ENCODE data around the gene PPP2R5C. TPM values are rescaled to one million over a fixed set of nuclear protein-coding genes. Genes with fewer than 3 reads are reported as not detected.
A peak's percentile ranks its signal among the peaks of the same experiment; 100 is the strongest.

Gene PPP2R5C
- total and polyA plus RNA-seq, 2 donors, result 144 to 175 TPM

- H3K27me3 ChIP-seq (ENCODE audit: control insufficient read depth in 2 of 2, insufficient read depth in 1 of 2, low read length in 1 of 2), result no peaks in the 10 kb centered on the region
- peak; percentile 82 to 98 (median 93) for DNase-seq (ENCODE audit: low read depth in 6 of 9, low spot score in 9 of 9)
- peak overlapping the region; percentile 83 to 96 for H3K4me3 ChIP-seq (ENCODE audit: low read length in 2 of 2)
- H3K36me3 ChIP-seq (ENCODE audit: control insufficient read depth in 2 of 2, insufficient read depth in 2 of 2, low read length in 1 of 2), result peaks cover 12 to 30% of the 10 kb centered on the region in 2 donors
- H3K9me3 ChIP-seq (ENCODE audit: control insufficient read depth in 2 of 2, insufficient read depth in 1 of 2, low read length in 1 of 2), result no peaks in the 10 kb centered on the region
- under 1% methylated on average over 23 of the region's 23 CpGs for whole genome bisulfite sequencing
- H3K27ac ChIP-seq (ENCODE audit: low read depth in 1 of 2, low read length in 1 of 2), result peak overlapping the region; percentile 100
- H3K4me1 ChIP-seq (ENCODE audit: control insufficient read depth in 2 of 2, insufficient read depth in 2 of 2, low read length in 2 of 2), result peaks cover 32 to 39% of the 10 kb centered on the region in 2 donors
These were observed 48.4 kb downstream of the PPP2R5C start for GRCh38 chr14:101809671-101810514.

- 79% methylated on average over 5 of the region's 5 CpGs for WGBS
- Histone ChIP-seq H3K36me3 (ENCODE audit: control insufficient read depth in 2 of 2, insufficient read depth in 2 of 2, low read length in 1 of 2) (peaks cover 17 to 35% of the 10 kb centered on the region in 2 donors), H3K27me3 (ENCODE audit: control insufficient read depth in 2 of 2, insufficient read depth in 1 of 2, low read length in 1 of 2) (no peaks in the 10 kb centered on the region), H3K4me1 (ENCODE audit: control insufficient read depth in 2 of 2, insufficient read depth in 2 of 2, low read length in 2 of 2) (peaks cover 34 to 50% of the 10 kb centered on the region in 2 donors), H3K4me3 (ENCODE audit: low read length in 2 of 2) (peak overlapping the region; percentile 83 to 96), H3K27ac (ENCODE audit: low read depth in 1 of 2, low read length in 1 of 2) (peak overlapping the region; percentile 64 to 100), H3K9me3 (ENCODE audit: control insufficient read depth in 2 of 2, insufficient read depth in 1 of 2, low read length in 1 of 2) (no peaks in the 10 kb centered on the region)
- DNase-seq (ENCODE audit: low read depth in 6 of 9, low spot score in 9 of 9), result no peak
These were observed 49.5 kb downstream of the PPP2R5C start for GRCh38 chr14:101810897-101811621.

- Histone ChIP-seq H3K4me3 (ENCODE audit: low read length in 2 of 2) (peak overlapping the region in 1 of 2 donors; percentile 23), H3K9me3 (ENCODE audit: control insufficient read depth in 2 of 2, insufficient read depth in 1 of 2, low read length in 1 of 2) (no peaks in the 10 kb centered on the region), H3K27ac (ENCODE audit: low read depth in 1 of 2, low read length in 1 of 2) (no peak overlapping the region), H3K36me3 (ENCODE audit: control insufficient read depth in 2 of 2, insufficient read depth in 2 of 2, low read length in 1 of 2) (peaks cover 17 to 37% of the 10 kb centered on the region in 2 donors), H3K4me1 (ENCODE audit: control insufficient read depth in 2 of 2, insufficient read depth in 2 of 2, low read length in 2 of 2) (peaks cover 36 to 57% of the 10 kb centered on the region in 2 donors), H3K27me3 (ENCODE audit: control insufficient read depth in 2 of 2, insufficient read depth in 1 of 2, low read length in 1 of 2) (no peaks in the 10 kb centered on the region)
- WGBS, result 96% methylated on average over 11 of the region's 11 CpGs
- no peak for DNase-seq (ENCODE audit: low read depth in 6 of 9, low spot score in 9 of 9)
These were observed 50.6 kb downstream of the PPP2R5C start for GRCh38 chr14:101812071-101812470.

- no peak for DNase-seq (ENCODE audit: low read depth in 6 of 9, low spot score in 9 of 9)
These were observed 51.8 kb downstream of the PPP2R5C start for GRCh38 chr14:101813171-101813759.

DNA sequence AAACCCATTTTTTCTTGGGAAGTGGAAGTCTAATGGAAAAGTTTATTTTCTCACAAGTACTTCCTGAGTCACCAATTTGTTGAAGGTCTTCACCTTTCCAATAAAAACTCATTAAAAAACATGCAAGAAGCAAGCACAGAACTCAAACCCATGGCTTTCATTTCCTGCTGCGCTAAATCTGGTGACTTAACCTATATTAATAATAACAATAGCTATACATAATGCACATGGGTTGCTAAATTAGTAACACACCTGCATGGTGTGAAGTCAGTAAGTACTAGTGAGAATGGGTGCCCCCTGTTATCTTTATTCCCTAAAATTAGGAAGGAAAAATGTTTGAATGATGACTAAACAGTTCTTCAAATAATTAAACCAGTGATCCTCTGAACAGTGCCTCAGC, 52.3 kb downstream of the PPP2R5C start:
- DNase-seq (ENCODE audit: low read depth in 6 of 9, low spot score in 9 of 9), result no peak
- H3K4me1 ChIP-seq (ENCODE audit: control insufficient read depth in 2 of 2, insufficient read depth in 2 of 2, low read length in 2 of 2), result peaks cover 42 to 63% of the 10 kb centered on the region in 2 donors
- no peaks in the 10 kb centered on the region for H3K27me3 ChIP-seq (ENCODE audit: control insufficient read depth in 2 of 2, insufficient read depth in 1 of 2, low read length in 1 of 2)
- peak overlapping the region in 1 of 2 donors; percentile 55 for H3K27ac ChIP-seq (ENCODE audit: low read depth in 1 of 2, low read length in 1 of 2)
- 97% methylated on average over 1 of the region's 1 CpG for WGBS
- H3K9me3 ChIP-seq (ENCODE audit: control insufficient read depth in 2 of 2, insufficient read depth in 1 of 2, low read length in 1 of 2), result no peaks in the 10 kb centered on the region
- peaks cover 17 to 39% of the 10 kb centered on the region in 2 donors for H3K36me3 ChIP-seq (ENCODE audit: control insufficient read depth in 2 of 2, insufficient read depth in 2 of 2, low read length in 1 of 2)
- H3K4me3 ChIP-seq (ENCODE audit: low read length in 2 of 2), result no peak overlapping the region

More at GRCh38 chr14:101813171-101813759, 51.8 kb downstream of the PPP2R5C start:
- Histone ChIP-seq H3K27ac (ENCODE audit: low read depth in 1 of 2, low read length in 1 of 2) (peak overlapping the region; percentile 25 to 35), H3K27me3 (ENCODE audit: control insufficient read depth in 2 of 2, insufficient read depth in 1 of 2, low read length in 1 of 2) (no peaks in the 10 kb centered on the region), H3K4me3 (ENCODE audit: low read length in 2 of 2) (no peak overlapping the region), H3K36me3 (ENCODE audit: control insufficient read depth in 2 of 2, insufficient read depth in 2 of 2, low read length in 1 of 2) (peaks cover 17 to 37% of the 10 kb centered on the region in 2 donors), H3K4me1 (ENCODE audit: control insufficient read depth in 2 of 2, insufficient read depth in 2 of 2, low read length in 2 of 2) (peaks cover 41 to 64% of the 10 kb centered on the region in 2 donors), H3K9me3 (ENCODE audit: control insufficient read depth in 2 of 2, insufficient read depth in 1 of 2, low read length in 1 of 2) (no peaks in the 10 kb centered on the region)
- 97% methylated on average over 7 of the region's 7 CpGs for WGBS

- 90% methylated on average over 5 of the region's 5 CpGs for WGBS
- peak overlapping the region; percentile 37 to 48 for H3K27ac ChIP-seq (ENCODE audit: low read depth in 1 of 2, low read length in 1 of 2)
- peaks cover 50 to 74% of the 10 kb centered on the region in 2 donors for H3K4me1 ChIP-seq (ENCODE audit: control insufficient read depth in 2 of 2, insufficient read depth in 2 of 2, low read length in 2 of 2)
- no peak for DNase-seq (ENCODE audit: low read depth in 6 of 9, low spot score in 9 of 9)
- no peak overlapping the region for H3K4me3 ChIP-seq (ENCODE audit: low read length in 2 of 2)
- H3K36me3 ChIP-seq (ENCODE audit: control insufficient read depth in 2 of 2, insufficient read depth in 2 of 2, low read length in 1 of 2), result peaks cover 24 to 50% of the 10 kb centered on the region in 2 donors
- H3K27me3 ChIP-seq (ENCODE audit: control insufficient read depth in 2 of 2, insufficient read depth in 1 of 2, low read length in 1 of 2), result no peaks in the 10 kb centered on the region
- H3K9me3 ChIP-seq (ENCODE audit: control insufficient read depth in 2 of 2, insufficient read depth in 1 of 2, low read length in 1 of 2), result no peaks in the 10 kb centered on the region
These were observed 53.4 kb downstream of the PPP2R5C start for GRCh38 chr14:101814934-101815333.

GRCh38 chr14:101815994-101816393, 54.5 kb downstream of the PPP2R5C start:
- DNase-seq (ENCODE audit: low read depth in 6 of 9, low spot score in 9 of 9), result no peak
- Histone ChIP-seq H3K9me3 (ENCODE audit: control insufficient read depth in 2 of 2, insufficient read depth in 1 of 2, low read length in 1 of 2) (no peaks in the 10 kb centered on the region), H3K27ac (ENCODE audit: low read depth in 1 of 2, low read length in 1 of 2) (peak overlapping the region in 1 of 2 donors; percentile 62), H3K4me1 (ENCODE audit: control insufficient read depth in 2 of 2, insufficient read depth in 2 of 2, low read length in 2 of 2) (peaks cover 50 to 83% of the 10 kb centered on the region in 2 donors), H3K36me3 (ENCODE audit: control insufficient read depth in 2 of 2, insufficient read depth in 2 of 2, low read length in 1 of 2) (peaks cover 24 to 54% of the 10 kb centered on the region in 2 donors), H3K27me3 (ENCODE audit: control insufficient read depth in 2 of 2, insufficient read depth in 1 of 2, low read length in 1 of 2) (no peaks in the 10 kb centered on the region), H3K4me3 (ENCODE audit: low read length in 2 of 2) (no peak overlapping the region)
- 94% methylated on average over 10 of the region's 10 CpGs for WGBS

DNA sequence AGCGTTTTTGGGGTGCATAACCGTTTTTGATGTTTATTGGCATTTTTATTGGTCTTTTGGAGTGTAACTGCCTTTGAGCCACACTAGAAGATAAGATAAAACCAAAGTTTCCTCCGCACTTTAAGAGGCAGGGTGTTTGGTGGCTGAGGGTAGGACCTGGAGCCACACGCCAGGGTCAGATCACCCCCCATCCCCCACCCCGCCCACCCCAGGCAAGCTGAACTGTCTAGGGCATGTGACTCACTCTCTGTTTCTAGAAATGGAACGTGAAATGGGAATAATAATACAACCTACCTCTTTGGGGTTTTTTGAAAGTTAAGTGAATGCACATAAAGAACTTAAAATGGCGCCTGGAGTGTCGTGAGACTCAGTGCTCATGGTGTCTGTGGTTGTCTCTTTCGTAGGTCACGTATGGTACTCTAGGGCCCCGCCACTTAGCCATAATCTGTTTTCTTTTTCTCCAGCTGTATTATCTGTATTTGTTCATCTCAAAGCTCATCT, 56.0 kb downstream of the PPP2R5C start:
- no peak for DNase-seq (ENCODE audit: low read depth in 6 of 9, low spot score in 9 of 9)
- no peaks in the 10 kb centered on the region for H3K27me3 ChIP-seq (ENCODE audit: control insufficient read depth in 2 of 2, insufficient read depth in 1 of 2, low read length in 1 of 2)
- WGBS, result 80% methylated on average over 11 of the region's 11 CpGs
- H3K9me3 ChIP-seq (ENCODE audit: control insufficient read depth in 2 of 2, insufficient read depth in 1 of 2, low read length in 1 of 2), result no peaks in the 10 kb centered on the region
- H3K36me3 ChIP-seq (ENCODE audit: control insufficient read depth in 2 of 2, insufficient read depth in 2 of 2, low read length in 1 of 2), result peaks cover 22 to 52% of the 10 kb centered on the region in 2 donors
- H3K4me3 ChIP-seq (ENCODE audit: low read length in 2 of 2), result no peak overlapping the region
- H3K27ac ChIP-seq (ENCODE audit: low read depth in 1 of 2, low read length in 1 of 2), result peak overlapping the region; percentile 65 to 83
- peaks cover 39 to 79% of the 10 kb centered on the region in 2 donors for H3K4me1 ChIP-seq (ENCODE audit: control insufficient read depth in 2 of 2, insufficient read depth in 2 of 2, low read length in 2 of 2)
